ENCODE measurements around the gene OSBPL6. TPM values are rescaled to one million over a fixed set of nuclear protein-coding genes. Genes with fewer than 3 reads are reported as not detected.

OSBPL6 gene
- total and polyA plus RNA-seq, 9 of the 15 experiments (the other 6 are each of a cell fraction or from before 2014, with no cell fraction given) = 3.4 to 12.7 (median 9.3) TPM

GRCh38 chr2:178256382-178257042, 62.2 kb downstream of the OSBPL6 start (continued):
- TF ChIP-seq NCOR1 (IDR thresholded peaks at IDR 0.05) (no peak), SREBF2 (CRISPR knock-in tag; IDR thresholded peaks at IDR 0.05) (no peak), ATF1 (CRISPR knock-in tag; IDR thresholded peaks at IDR 0.05) (no peak), ATF1 (tag; IDR thresholded peaks at IDR 0.05) (no peak), ZNF431 (CRISPR knock-in tag; IDR thresholded peaks at IDR 0.05) (no peak), ELF1 (tag; IDR thresholded peaks at IDR 0.05) (no peak), HMGN3 (IDR thresholded peaks at IDR 0.05; ENCODE audit: borderline replicate concordance, extremely low read depth, insufficient read length, low read depth, low read length) (no peak), CAMTA2 (CRISPR knock-in tag; conservative IDR thresholded peaks at IDR 0.05) (no peak), IFI16 (CRISPR knock-in tag; IDR thresholded peaks at IDR 0.05) (no peak)

DNA sequence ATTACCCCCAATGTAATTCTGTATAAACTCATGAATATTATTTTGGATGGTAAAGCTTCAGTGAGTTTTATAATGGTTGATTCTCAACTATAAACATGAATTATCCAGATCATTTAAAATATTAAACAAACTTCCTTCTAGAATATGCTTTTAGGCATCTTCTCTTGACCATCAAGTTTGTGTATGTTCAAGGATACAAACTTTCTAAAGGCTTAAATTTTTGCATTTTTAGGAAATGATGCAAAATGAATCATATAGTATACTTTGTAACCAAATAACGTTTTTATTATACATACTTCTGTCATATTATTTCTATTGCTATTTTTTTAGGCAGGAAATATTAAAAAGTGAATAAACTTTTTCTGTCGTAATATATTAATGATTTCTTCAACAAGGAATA, 62.8 kb downstream of the OSBPL6 start:
- Histone ChIP-seq H3K9me3 (replicated peaks; ENCODE audit: control insufficient read depth, insufficient read depth, low read depth, low read length) (no peaks in the 10 kb centered on the region), H3K4me2 (ENCODE audit: insufficient read depth, low read length) (no peak overlapping the region), H3K9ac (ENCODE audit: insufficient read depth in 1 of 2, low read depth in 2 of 2, low read length in 2 of 2) (no peak overlapping the region), H4K20me1 (replicated peaks; ENCODE audit: control insufficient read depth, insufficient read depth, low read length) (no peaks in the 10 kb centered on the region), H3K79me2 (ENCODE audit: control insufficient read depth, insufficient read depth, low read length) (no peaks in the 10 kb centered on the region), H3K27ac (ENCODE audit: extremely low read depth, low read depth, low read length) (no peak overlapping the region), H2AFZ (ENCODE audit: low read depth, low read length) (no peak overlapping the region), H3K4me3 (no peak overlapping the region), H3K36me3 (ENCODE audit: control insufficient read depth, insufficient read depth, low read length) (no peaks in the 10 kb centered on the region), H3K4me1 (replicated peaks in 1 of 2; ENCODE audit: control insufficient read depth in 2 of 2, insufficient read depth in 2 of 2, low read length in 2 of 2) (peaks cover 0 to 9% of the 10 kb centered on the region in 2 experiments; a peak in 3 of 5 replicates), H3K9me1 (ENCODE audit: control insufficient read depth, insufficient read depth, low read length) (no peaks in the 10 kb centered on the region), H3K27me3 (ENCODE audit: control insufficient read depth in 2 of 2, insufficient read depth in 2 of 2, low read length in 2 of 2) (no peaks in the 10 kb centered on the region)
- CTCF ChIA-PET (ENCODE audit: low intra/inter-chr PET ratio) = no interaction called here
- FAIRE-seq (no peak), DNase-seq (ENCODE audit: extremely low read depth in 1 of 4, low spot score in 3 of 4) (no peak), ATAC-seq (no peak)
- POLR2A ChIA-PET = interaction anchor here (0.6 to 1.8 kb wide), 4 partner anchors 9 to 1548 kb away, joined by 3 to 4 read pairs (median 3); no protein-coding TSS in a partner anchor
- WGBS (ENCODE audit: insufficient coverage, low coverage, missing lambda C conversion rate) = 48% methylated on average over 2 of the region's 2 CpGs
- intact Hi-C loops (cut with micrococcal nuclease) = no loop called here
- in situ Hi-C loops (cut with MboI) = no loop called here
- BruUV-seq (replicated peaks) = no TSS peak
- TF ChIP-seq ZBTB5 (IDR thresholded peaks at IDR 0.05) (no peak), HMBOX1 (IDR thresholded peaks at IDR 0.05) (no peak), ZBED1 (IDR thresholded peaks at IDR 0.05) (no peak), SRSF7 (optimal IDR thresholded peaks at IDR 0.05; ENCODE audit: low read depth, low read length) (no peak), FOXK2 (conservative IDR thresholded peaks at IDR 0.05 in 1 of 2, IDR thresholded peaks at IDR 0.05 in 1 of 2; ENCODE audit: low read depth in 2 of 2) (no peak), POLR2B (IDR thresholded peaks at IDR 0.05; ENCODE audit: low read depth, partially characterized antibody) (no peak), FOXJ2 (tag; IDR thresholded peaks at IDR 0.05) (no peak), ZNF143 (CRISPR knock-in tag; IDR thresholded peaks at IDR 0.05) (no peak), ZNF75A (CRISPR knock-in tag; IDR thresholded peaks at IDR 0.05) (no peak), ZNF41 (CRISPR knock-in tag; conservative IDR thresholded peaks at IDR 0.05) (no peak), ZNF696 (CRISPR knock-in tag; conservative IDR thresholded peaks at IDR 0.05) (no peak), NELFE (IDR thresholded peaks at IDR 0.05; ENCODE audit: insufficient read depth, insufficient read length) (no peak)
